Trophoblast cell (in vitro differentiated cells and primary cell): ENCODE measurements around the gene NT5DC3.

Source experiments
- DNase-seq, 2 donors: peaks; one replicate each; pipeline ENCODE4 v3.0.0-alpha.2; 2016
- H2AFZ ChIP-seq: 2 replicates; pipeline ENCODE4 v1.6.1; 2013; ENCODE audit warnings: low read length, moderate library complexity, mild to moderate bottlenecking; ENCODE audit not compliant: insufficient read depth, poor library complexity
- H2AK5ac ChIP-seq: 2 replicates; pipeline ENCODE4 v1.6.1; 2013; ENCODE audit warnings: mild to moderate bottlenecking, low read length
- H2BK120ac ChIP-seq: 2 replicates; pipeline ENCODE4 v1.6.1; 2013; ENCODE audit warnings: low read length, mild to moderate bottlenecking, moderate library complexity; ENCODE audit not compliant: insufficient read depth, poor library complexity
- H2BK12ac ChIP-seq: 2 replicates; pipeline ENCODE4 v1.6.1; 2013; ENCODE audit warnings: mild to moderate bottlenecking, low read length, moderate library complexity
- H2BK5ac ChIP-seq: 2 replicates; pipeline ENCODE4 v1.6.1; 2013; ENCODE audit warnings: low read length, low read depth, moderate library complexity, mild to moderate bottlenecking; ENCODE audit not compliant: poor library complexity
- H3K14ac ChIP-seq: 2 replicates; pipeline ENCODE4 v1.6.1; 2013; ENCODE audit warnings: mild to moderate bottlenecking, low read length
- H3K18ac ChIP-seq: 2 replicates; pipeline ENCODE4 v1.6.1; 2013; ENCODE audit warnings: mild to moderate bottlenecking, low read length
- H3K23ac ChIP-seq: 2 replicates; pipeline ENCODE4 v1.6.1; 2013; ENCODE audit warnings: low read length
- H3K27ac ChIP-seq: 2 replicates; pipeline ENCODE4 v1.5.1; 2013; ENCODE audit warnings: low read depth, mild to moderate bottlenecking, inconsistent platforms, low read length, moderate library complexity
- H3K27me3 ChIP-seq: 2 replicates; pipeline ENCODE4 v1.6.1; 2013; ENCODE audit warnings: inconsistent platforms, mild to moderate bottlenecking, low read length, moderate library complexity; ENCODE audit not compliant: insufficient read depth
- H3K36me3 ChIP-seq, 2 experiments: 1 replicate in 1 of 2; 2 replicates in 1 of 2; pipeline ENCODE4 v1.6.1; 2013; ENCODE audit warnings: low read length in 2 of 2, mild to moderate bottlenecking in 2 of 2, moderate library complexity in 1 of 2; ENCODE audit not compliant: insufficient read depth in 2 of 2, control insufficient read depth in 1 of 2
- H3K4ac ChIP-seq: 2 replicates; pipeline ENCODE4 v1.6.1; 2013; ENCODE audit warnings: low read depth, mild to moderate bottlenecking, low read length, moderate library complexity
- H3K4me1 ChIP-seq, 2 experiments: 1 replicate in 1 of 2; 2 replicates in 1 of 2; pipeline ENCODE4 v1.6.1; 2013; ENCODE audit warnings: low read length in 2 of 2, mild to moderate bottlenecking in 2 of 2, moderate library complexity in 1 of 2; ENCODE audit not compliant: insufficient read depth in 2 of 2, control insufficient read depth in 1 of 2
- H3K4me2 ChIP-seq: 2 replicates; pipeline ENCODE4 v1.6.1; 2013; ENCODE audit warnings: inconsistent platforms, mild to moderate bottlenecking, low read length, moderate library complexity
- H3K4me3 ChIP-seq: 2 replicates; pipeline ENCODE4 v1.5.1; 2013; ENCODE audit warnings: mild to moderate bottlenecking, low read depth, low read length, inconsistent platforms
- H3K79me1 ChIP-seq: one replicate; pipeline ENCODE4 v1.6.1; 2013; ENCODE audit warnings: low read length
- H3K79me2 ChIP-seq: 2 replicates; pipeline ENCODE4 v1.6.1; 2013; ENCODE audit warnings: low read length, mild to moderate bottlenecking; ENCODE audit not compliant: control insufficient read depth, insufficient read depth, poor library complexity
- H3K9ac ChIP-seq: 2 replicates; pipeline ENCODE4 v1.6.1; 2013; ENCODE audit warnings: mild to moderate bottlenecking, low read length
- H3K9me3 ChIP-seq: 2 replicates; pipeline ENCODE4 v1.6.1; 2013; ENCODE audit warnings: low read depth, mild to moderate bottlenecking, control low read depth, inconsistent platforms, low read length; ENCODE audit not compliant: insufficient read depth
- H4K12ac ChIP-seq: 2 replicates; pipeline ENCODE4 v1.6.1; 2013; ENCODE audit warnings: low read depth, mild to moderate bottlenecking, low read length, moderate library complexity
- H4K8ac ChIP-seq: 2 replicates; pipeline ENCODE4 v1.6.1; 2013; ENCODE audit warnings: low read depth, mild to moderate bottlenecking, low read length, moderate library complexity
- H4K91ac ChIP-seq: one replicate; pipeline ENCODE4 v1.6.1; 2013; ENCODE audit warnings: low read depth, mild to moderate bottlenecking, low read length, moderate library complexity
- WGBS: extraction: QIAGEN DNeasy Blood & Tissue Kit; methylation state at CpG from one replicate; pipeline ENCODE4 v1.1.7; 2013; ENCODE audit warnings: missing lambda C conversion rate; ENCODE audit not compliant: insufficient read length, insufficient coverage; ENCODE audit errors: extremely low coverage; 5-methylcytosine and 5-hydroxymethylcytosine counted together

NT5DC3 gene

DNA sequence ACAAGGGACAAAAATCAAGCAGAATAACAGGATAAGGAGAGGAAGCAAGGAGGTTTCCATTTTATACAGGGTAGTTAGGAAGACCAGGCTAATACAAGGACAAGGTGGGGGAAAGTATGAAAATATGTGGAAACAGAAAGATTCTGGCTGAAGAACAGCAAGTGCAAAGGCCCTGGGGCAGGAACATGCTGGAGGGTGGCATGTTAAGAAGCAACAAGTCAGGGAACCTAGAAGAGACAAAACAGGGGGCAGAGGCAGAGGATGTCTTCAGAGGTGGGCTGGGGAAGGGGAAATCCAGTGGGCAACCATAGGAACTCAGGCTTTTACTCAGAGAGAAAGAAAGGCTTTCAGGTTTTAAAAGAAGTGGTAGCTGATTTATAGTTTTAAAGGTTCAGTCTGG is 54.8 kb downstream of the NT5DC3 start:
- no peak overlapping the region for H3K14ac ChIP-seq
- H3K4me2 ChIP-seq: no peak overlapping the region
- H2BK12ac ChIP-seq: no peak overlapping the region
- no peak overlapping the region for H4K8ac ChIP-seq
- no peak for DNase-seq
- no peak overlapping the region for H3K4ac ChIP-seq
- peaks cover 3% of the 10 kb centered on the region for H3K79me2 ChIP-seq
- H4K12ac ChIP-seq: no peak overlapping the region
- H3K23ac ChIP-seq: no peak overlapping the region
- no peak overlapping the region for H4K91ac ChIP-seq
- H3K9me3 ChIP-seq: no peaks in the 10 kb centered on the region
- no peak overlapping the region for H3K18ac ChIP-seq
- no peak overlapping the region for H3K9ac ChIP-seq
- no peak overlapping the region for H3K27ac ChIP-seq
- no peak overlapping the region for H2BK5ac ChIP-seq
- H3K27me3 ChIP-seq: no peaks in the 10 kb centered on the region
- H3K4me1 ChIP-seq: peaks cover 8 to 11% of the 10 kb centered on the region in 2 experiments
- H2AFZ ChIP-seq: no peak overlapping the region
- H3K36me3 ChIP-seq: peaks cover 4 to 6% of the 10 kb centered on the region in 2 experiments
- H2BK120ac ChIP-seq: peak overlapping the region; percentile 15
- no peak overlapping the region for H2AK5ac ChIP-seq
- peaks cover 9% of the 10 kb centered on the region for H3K79me1 ChIP-seq
- no peak overlapping the region for H3K4me3 ChIP-seq

GRCh38 chr12:103785243-103786031 is 55.6 kb downstream of the NT5DC3 start:
- no peak overlapping the region for H2AFZ ChIP-seq
- H3K27me3 ChIP-seq: no peaks in the 10 kb centered on the region
- peaks cover 6% of the 10 kb centered on the region in 2 experiments for H3K36me3 ChIP-seq
- H3K9ac ChIP-seq: no peak overlapping the region
- no peak overlapping the region for H3K4me2 ChIP-seq
- H3K9me3 ChIP-seq: no peaks in the 10 kb centered on the region
- H3K23ac ChIP-seq: no peak overlapping the region
- no peak overlapping the region for H2BK5ac ChIP-seq
- H3K4ac ChIP-seq: no peak overlapping the region
- no peak overlapping the region for H3K4me3 ChIP-seq
- no peak overlapping the region for H3K27ac ChIP-seq
- no peak overlapping the region for H2AK5ac ChIP-seq
- peaks cover 3% of the 10 kb centered on the region for H3K79me2 ChIP-seq
- no peak overlapping the region for H4K91ac ChIP-seq
- no peak overlapping the region for H2BK12ac ChIP-seq
- H3K4me1 ChIP-seq: peaks cover 8 to 10% of the 10 kb centered on the region in 2 experiments
- DNase-seq: peak; percentile 23 to 64
- H4K12ac ChIP-seq: no peak overlapping the region
- no peak overlapping the region for H2BK120ac ChIP-seq
- H3K18ac ChIP-seq: no peak overlapping the region
- H3K79me1 ChIP-seq: peaks cover 12% of the 10 kb centered on the region
- WGBS: no CpG with 5 or more reads among the region's 4 CpGs
- H3K14ac ChIP-seq: no peak overlapping the region
- no peak overlapping the region for H4K8ac ChIP-seq

GRCh38 chr12:103783744-103784664 is 57.0 kb downstream of the NT5DC3 start:
- Histone ChIP-seq H4K8ac (peak overlapping the region; percentile 15), H2AK5ac (peak overlapping the region; percentile 80), H3K4me1 (peaks cover 13 to 17% of the 10 kb centered on the region in 2 experiments), H4K12ac (no peak overlapping the region), H3K9ac (no peak overlapping the region), H3K4me3 (peak overlapping the region; percentile 10), H3K14ac (peak overlapping the region; percentile 44), H4K91ac (peak overlapping the region; percentile 65), H3K27ac (no peak overlapping the region), H2AFZ (peak overlapping the region; percentile 17), H3K23ac (no peak overlapping the region), H2BK5ac (peak overlapping the region; percentile 31), H3K79me2 (peaks cover 3% of the 10 kb centered on the region), H3K9me3 (no peaks in the 10 kb centered on the region), H2BK120ac (peak overlapping the region; percentile 57), H3K27me3 (no peaks in the 10 kb centered on the region), H2BK12ac (peak overlapping the region; percentile 32), H3K4me2 (no peak overlapping the region), H3K18ac (peak overlapping the region; percentile 38), H3K4ac (no peak overlapping the region), H3K79me1 (peaks cover 14% of the 10 kb centered on the region), H3K36me3 (peaks cover 6% of the 10 kb centered on the region in 2 experiments)
- no CpG with 5 or more reads among the region's 5 CpGs for WGBS
- DNase-seq: peak in 1 of 2 donors; percentile 41

- H3K79me2 ChIP-seq: peaks cover 3% of the 10 kb centered on the region
- H2BK120ac ChIP-seq: no peak overlapping the region
- H3K18ac ChIP-seq: no peak overlapping the region
- no peak overlapping the region for H4K12ac ChIP-seq
- no peak overlapping the region for H2BK12ac ChIP-seq
- H3K9ac ChIP-seq: no peak overlapping the region
- DNase-seq: peak in 1 of 2 donors; percentile 34
- H2AFZ ChIP-seq: no peak overlapping the region
- H3K23ac ChIP-seq: no peak overlapping the region
- H3K79me1 ChIP-seq: peaks cover 14% of the 10 kb centered on the region
- no peak overlapping the region for H3K4me3 ChIP-seq
- H3K27me3 ChIP-seq: no peaks in the 10 kb centered on the region
- no CpG with 5 or more reads among the region's 3 CpGs for WGBS
- H3K4me2 ChIP-seq: no peak overlapping the region
- H3K27ac ChIP-seq: no peak overlapping the region
- H3K14ac ChIP-seq: no peak overlapping the region
- no peak overlapping the region for H4K91ac ChIP-seq
- H3K4ac ChIP-seq: no peak overlapping the region
- H2AK5ac ChIP-seq: no peak overlapping the region
- no peaks in the 10 kb centered on the region for H3K9me3 ChIP-seq
- H3K36me3 ChIP-seq: peaks cover 8 to 10% of the 10 kb centered on the region in 2 experiments
- H4K8ac ChIP-seq: no peak overlapping the region
- H2BK5ac ChIP-seq: no peak overlapping the region
- H3K4me1 ChIP-seq: peaks cover 13 to 17% of the 10 kb centered on the region in 2 experiments
Measured at GRCh38 chr12:103782399-103782798, 58.6 kb downstream of the NT5DC3 start.
